22Rv1 (cell line): ENCODE measurements around the gene ZNF317.

Experiments used
- CTCF ChIP-seq: fragments of 450-650 bp; IDR thresholded peaks from 2 replicates; pipeline ENCODE4 v1.5.1; 2017; ENCODE audit warnings: mild to moderate bottlenecking
- ZFX ChIP-seq: fragments of 450-650 bp; IDR thresholded peaks from 2 replicates; pipeline ENCODE4 v1.6.1; 2017; ENCODE audit warnings: antibody characterized with exemption, borderline replicate concordance

GRCh38 chr19:9107375-9107774, 32.8 kb upstream of the ZNF317 start, which contains the start of gene OR7G2:
- TF ChIP-seq CTCF (no peak), ZFX (no peak)
